ENCODE measurements around the gene LCORL.
"Not testable (repeated sequence)": the region's sequence is repeated elsewhere in the genome, so short reads cannot be mapped to it uniquely, and the experiment has no call there.

Gene LCORL

DNA sequence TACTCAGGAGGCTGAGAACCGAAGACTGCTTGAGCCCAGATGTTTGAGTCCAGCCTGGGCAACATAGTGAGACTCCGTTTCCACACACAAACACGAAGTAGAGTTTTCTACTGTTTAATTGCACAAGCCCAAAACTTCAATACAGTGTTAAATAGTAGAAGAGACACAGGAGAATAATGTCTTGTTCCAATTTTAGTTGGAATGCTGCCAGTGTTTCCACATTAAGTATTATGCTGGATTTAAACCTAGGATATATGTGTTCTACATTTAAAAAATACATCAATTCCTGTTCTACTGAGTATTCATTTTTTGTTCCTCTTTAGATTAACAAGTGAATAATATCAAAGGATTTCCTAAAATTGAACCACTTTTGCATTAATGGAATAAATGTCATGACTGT is 91.3 kb downstream of the LCORL start:
- DNase-seq (ENCODE audit: low spot score): no peak

DNA sequence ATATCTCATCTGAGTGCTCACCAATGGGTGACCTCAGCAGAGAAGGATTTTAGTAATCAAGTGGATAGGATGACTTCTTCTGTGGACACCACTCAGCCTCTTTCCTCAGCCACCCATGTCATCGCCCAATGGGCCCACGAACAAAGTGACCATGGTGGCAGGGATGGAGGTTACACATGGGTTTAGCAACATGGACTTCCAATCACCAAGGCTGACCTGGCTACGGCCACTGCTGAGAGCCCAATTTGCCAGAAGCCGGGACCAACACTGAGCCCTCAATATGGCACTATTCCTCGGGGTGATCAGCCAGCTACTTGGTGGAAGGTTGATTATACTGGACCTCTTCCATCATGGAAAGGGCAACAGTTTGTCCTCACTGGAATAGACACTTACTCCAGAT is 97.4 kb downstream of the LCORL start:
- DNase-seq (ENCODE audit: low spot score): no peak

DNA sequence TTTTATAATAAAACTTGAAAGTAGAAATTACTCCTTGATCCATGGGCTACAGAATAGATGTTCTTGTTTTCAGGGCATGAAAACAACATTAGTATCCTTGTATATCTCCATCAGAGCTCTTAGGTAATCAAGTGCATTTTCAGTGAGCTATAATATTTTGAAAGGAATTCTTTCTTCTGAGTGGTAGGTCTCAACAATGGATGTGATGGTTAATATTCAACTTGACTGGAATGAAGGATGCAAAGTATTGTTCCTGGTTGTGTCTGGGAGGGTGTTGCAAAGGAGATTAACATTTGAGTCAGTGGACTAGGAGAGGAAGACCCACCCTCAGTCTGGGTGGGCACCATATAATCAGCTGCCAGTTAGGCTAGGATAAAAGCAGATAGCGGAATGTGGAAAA is 100.1 kb downstream of the LCORL start:
- no peak for DNase-seq (ENCODE audit: low spot score)

DNA sequence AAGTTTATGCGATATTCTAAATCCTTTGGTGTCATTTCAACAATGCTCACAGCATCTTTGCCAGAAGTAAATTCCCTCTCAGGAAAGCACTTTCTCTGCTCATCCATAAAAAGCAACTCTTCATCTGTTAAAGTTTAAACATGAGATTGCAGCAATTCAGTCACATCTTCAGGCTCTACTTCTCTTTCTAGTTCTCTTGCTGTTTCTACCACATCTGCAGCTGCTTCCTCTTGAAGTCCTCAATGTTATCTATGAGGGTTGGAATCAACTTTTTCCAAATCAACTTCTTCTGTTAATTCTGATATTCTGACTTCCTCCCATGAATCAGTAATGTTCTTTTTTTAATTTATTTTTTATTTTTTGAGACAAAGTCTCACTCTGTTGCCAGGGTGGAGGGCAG is 100.9 kb downstream of the LCORL start:
- no peak for DNase-seq (ENCODE audit: low spot score)

DNA sequence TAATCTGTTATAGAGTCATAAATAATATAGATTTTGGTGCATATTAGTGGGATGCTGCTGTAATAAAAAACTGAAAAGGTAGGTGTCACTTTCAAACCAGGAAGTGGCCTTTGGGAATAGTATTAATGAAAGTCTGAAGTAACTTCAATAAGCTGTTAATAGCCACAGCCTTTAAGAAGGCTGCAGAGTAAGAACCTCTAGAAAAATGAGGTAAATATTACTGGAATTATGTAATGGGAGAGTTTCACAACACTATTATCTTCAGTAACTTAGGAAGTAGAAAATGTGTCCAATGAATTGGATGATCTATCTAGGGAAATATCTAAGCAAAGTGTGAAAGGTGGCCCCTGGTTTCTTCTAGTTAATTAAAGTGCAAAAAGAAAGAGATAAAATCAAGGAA is 106.1 kb downstream of the LCORL start:
- no peak for DNase-seq (ENCODE audit: low spot score)

DNA sequence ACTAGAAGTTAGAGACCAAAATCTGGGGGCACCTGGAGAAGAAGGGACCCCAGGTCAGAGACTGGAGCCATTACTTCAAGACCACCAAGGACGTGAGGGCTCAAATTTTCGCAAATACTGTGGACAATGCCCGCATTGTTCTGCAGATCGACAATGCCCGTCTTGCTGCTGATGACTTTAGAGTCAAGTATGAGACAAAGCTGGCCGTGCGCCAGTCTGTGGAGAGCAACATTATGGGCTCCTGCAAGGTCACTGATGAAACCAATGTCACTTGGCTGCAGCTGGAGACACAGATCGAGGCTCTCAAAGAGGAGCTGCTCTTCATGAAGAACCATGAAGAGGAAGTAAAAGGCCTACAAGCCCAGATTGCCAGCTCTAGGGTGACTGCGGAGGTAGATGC is 109.5 kb downstream of the LCORL start:
- no peak for DNase-seq (ENCODE audit: low spot score)

DNA sequence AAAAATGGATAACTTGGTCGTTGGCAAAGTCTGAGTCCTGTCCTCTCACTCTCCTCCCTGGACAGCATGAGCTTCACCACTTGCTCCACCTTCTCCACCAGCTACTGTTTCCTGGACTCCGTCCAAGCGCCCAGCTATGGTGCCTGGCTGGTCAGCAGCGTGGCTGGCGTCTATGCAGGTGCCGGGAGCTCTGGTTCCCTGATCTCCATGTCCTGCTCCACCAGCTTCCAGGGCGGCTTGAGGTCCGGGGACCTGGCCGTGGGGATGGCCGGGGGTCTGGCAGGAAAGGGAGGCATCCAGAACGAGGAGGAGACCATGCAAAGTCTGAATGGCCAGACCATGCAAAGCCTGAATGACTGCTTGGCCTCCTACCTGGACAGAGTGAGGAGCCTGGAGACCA is 109.9 kb downstream of the LCORL start:
- DNase-seq (ENCODE audit: low spot score): no peak

DNA sequence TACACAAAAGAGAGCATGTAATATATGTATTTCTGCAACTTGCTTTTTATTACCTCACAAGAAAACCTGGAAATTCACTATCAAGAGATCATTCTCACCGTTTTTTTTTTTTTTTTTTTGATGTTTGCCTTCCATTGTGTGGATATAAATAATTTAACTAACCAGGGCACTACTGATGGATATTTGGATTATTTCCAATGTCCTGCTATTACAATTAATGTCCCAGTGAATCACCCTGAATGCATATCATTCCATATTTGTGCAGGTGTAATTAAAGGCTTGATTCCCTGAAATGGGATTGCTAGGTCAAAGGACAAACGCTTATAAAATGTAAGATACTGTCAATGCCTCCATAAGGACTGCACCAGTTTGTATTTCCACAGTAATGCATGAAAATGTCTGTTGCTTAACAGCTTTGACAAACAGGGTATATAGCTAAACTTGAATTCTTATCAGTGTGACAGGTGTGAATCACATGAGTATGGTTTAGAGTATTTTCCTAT is 123.0 kb downstream of the LCORL start:
- DNase-seq (ENCODE audit: low spot score): no peak

DNA sequence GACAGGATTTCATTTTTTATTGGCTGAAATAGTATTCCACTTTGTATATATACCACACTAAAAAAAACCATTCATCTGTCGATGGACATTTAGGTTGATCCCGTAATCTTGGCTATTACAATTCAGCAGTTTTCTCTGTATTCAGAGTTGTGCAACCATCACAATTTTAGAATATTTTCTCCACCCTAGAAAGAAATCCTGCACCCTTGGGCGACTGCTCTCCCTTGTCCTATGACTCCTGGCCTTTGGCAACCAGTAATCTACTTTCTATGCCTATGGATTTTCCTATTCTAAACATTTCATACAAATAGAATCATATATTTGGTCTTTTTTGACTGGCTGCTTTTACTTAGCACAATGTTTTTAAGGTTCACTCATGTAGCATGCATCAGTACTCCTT is 126.1 kb downstream of the LCORL start:
- DNase-seq (ENCODE audit: low spot score): no peak

DNA sequence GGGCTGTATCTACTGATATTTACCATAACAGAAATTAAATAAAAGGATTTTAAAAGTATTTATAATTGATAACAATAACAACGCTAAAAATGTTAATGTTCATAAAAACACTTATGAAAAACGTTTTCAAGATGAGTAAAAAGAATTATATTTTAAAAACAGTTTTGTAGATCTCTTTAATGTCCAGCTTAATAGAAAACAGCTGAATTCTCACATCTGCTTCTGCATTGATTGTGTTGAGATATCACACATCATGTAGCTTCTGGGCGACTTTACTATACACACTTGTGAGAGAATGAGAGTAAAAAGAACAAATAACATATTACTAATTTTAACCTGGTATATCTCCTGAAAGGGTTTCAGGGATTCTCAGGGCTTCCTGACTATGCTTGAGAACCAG is 127.1 kb downstream of the LCORL start:
- no peak for DNase-seq (ENCODE audit: low spot score)

DNA sequence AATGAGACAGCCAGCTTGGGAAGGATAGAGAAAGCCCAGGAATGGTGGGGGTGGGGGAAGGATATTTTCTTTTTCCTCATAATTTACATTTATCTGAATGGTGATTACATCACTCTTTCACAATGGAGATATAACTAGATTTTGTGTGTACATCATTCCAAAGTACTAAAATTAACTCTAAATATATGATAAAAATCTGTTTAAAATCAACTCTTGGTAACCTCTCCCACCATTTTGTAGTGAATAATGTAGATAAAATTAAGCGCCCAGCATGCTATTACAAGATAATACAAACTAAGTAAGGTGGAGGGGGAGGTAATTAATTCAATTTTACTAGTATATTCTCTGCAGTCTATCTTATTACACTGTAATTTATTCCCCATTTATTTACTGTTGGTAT is 131.9 kb downstream of the LCORL start:
- no peak for DNase-seq (ENCODE audit: low spot score)

DNA sequence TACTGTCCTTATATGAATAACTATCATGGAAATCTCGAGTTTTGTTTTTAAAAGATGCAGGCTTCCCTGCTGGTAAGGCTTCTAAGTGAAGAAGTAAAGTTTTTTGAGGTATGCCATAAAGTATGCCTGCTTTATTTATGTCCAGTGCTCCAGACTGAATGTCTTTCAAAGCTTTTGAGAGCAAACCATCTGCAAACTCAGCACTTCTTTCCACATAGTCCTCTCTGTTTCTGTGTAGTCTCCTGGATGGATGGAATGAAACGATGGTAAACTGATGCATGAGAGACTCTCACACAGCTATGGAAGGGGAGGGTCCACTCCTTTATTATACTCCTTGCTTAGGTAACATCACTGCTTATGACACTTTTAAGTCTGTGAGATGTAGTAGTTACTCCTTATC is 137.0 kb downstream of the LCORL start:
- DNase-seq (ENCODE audit: low spot score): no peak

DNA sequence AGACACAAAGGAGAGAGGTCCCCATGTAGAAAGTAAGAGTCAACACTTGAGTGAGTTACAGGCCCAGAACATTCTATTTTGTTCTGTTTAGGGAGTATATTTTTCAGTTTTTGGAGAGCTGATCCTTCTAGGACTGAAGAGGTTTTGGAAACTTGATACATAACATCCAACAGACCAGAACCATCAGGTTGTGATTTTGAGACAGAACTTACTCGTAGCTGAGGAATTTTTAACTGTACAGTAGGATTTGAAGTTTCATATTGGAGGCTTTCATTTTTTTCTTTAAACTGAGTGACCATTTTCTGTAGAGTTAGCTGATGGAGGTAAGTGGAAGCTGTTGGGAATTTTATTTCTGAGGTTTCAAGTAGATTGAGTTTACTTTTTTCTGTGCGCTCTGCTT is 137.5 kb downstream of the LCORL start:
- no peak for DNase-seq (ENCODE audit: low spot score)

DNA sequence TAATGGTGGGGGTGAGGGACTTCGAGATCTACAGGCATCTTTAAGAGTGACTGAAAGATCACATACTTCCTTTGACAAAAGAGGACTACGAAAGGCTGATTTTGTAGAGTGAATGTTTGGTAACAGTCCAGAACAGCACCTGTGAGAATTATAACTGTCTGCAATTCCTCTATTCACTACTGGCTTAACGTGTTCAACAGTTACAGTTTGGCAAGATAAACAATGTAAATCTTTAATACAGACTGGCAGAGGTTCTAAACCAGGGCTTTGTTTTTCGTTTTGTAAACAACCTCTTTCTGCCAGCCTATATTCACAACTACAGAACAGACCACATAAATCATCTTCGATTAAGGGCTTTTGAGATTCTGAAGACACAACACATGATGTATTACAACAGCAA is 143.9 kb downstream of the LCORL start:
- no peak for DNase-seq (ENCODE audit: low spot score)

DNA sequence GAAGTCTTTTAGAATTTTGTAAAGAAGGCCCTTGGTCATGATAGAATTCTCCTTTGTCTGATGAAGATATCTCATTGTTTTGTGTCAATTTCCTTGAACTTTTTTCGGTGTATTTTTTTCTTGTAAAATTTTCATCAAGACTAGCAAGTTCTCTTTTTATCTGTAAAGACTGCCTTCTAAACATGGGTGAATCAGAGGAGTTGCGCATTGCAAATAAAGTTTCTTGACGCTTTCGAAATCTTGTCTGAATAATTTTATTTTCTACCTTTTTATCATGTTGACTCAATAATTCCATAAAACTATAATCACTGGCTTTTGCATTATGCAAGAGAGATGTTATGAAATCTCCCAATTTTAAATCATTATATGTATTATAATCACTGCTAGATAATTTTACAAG is 144.6 kb downstream of the LCORL start:
- no peak for DNase-seq (ENCODE audit: low spot score)

DNA sequence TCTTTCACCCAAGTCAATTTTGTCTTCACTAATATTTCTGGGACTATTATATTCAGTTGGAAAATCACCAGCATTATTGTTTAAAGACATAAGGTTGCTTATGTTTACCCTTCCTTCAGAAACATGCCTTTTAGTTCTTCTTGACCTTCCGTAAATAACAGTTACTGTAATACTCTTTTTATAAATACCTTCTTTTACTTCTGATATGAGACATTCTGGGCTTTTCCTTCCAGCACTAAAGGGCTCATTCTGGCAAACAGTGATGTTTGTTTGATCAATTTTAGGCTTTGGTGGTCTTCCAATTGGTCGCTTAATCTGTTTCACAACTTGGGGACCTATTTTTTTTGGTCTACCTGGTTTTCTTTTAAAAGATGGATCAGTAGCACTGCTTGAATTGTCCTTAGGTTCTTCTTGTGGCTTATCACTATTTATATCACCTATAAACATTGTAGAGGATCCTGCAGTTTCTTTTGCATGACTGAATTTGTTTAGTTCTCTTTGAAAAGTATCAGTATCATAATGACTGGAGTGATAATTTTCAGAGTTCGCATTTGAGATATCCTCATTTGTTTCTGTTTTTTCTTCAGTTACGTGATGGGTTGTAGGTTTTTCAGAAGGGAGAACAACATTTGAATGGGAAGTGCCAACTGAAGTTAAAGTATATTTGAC is 146.0 kb downstream of the LCORL start:
- DNase-seq (ENCODE audit: low spot score): no peak

DNA sequence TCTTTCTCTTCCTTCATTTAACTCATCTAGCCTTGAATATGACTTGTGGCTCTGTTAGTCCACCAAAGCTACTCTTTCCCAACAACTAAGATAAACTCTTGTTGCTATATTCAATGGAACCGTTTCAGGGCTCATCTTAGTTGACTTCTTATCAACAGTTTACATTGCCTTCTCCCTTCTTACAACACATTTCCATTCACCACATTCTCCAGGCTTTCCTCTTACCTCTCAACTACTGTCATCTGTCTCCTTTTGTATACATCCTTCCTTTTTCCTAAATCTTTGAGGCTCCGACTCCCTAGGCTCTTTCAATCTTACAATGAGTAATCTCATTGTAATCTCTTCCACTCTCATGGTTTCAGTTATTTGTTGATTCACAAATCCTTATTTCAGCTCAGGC is 152.2 kb downstream of the LCORL start:
- no peak for DNase-seq (ENCODE audit: low spot score)

DNA sequence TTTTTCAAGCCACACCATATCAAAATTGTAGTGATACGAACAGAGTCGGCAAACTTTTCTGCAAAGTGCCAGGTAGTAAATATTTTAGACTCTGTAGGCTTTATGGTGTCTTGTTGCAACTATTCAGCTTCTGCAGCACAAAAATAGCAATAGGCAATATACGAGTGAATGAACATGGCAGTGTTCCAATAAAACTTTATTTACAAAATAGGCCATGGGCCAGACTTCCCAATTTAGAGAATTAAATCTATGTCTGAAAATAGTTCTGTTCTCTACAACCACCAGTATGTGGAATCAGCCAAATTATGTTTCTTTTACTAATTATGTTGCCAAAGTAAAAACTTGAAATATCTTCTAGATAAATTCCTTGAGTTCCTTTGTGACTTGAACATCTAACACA is 154.3 kb downstream of the LCORL start:
- DNase-seq (ENCODE audit: low spot score): no peak

DNA sequence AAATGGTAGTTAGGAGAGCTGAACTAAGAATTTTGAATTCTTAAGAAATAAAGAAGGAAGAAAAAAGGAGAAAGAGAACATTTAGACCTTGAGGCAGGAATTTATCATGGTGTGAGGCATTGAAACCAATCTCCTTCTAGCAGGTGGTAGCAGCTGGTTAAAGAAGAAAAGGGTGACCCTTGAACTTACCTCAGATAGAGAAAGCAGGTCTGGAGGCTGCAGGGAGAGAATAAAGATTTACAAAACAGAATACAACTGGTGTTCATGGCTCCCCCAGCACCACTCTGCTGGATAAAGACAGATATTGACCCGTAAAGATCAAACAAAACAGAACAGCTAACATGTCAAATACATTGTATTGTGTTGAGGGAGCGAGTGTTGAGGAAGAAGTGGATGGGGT is 154.7 kb downstream of the LCORL start:
- DNase-seq (ENCODE audit: low spot score): no peak

DNA sequence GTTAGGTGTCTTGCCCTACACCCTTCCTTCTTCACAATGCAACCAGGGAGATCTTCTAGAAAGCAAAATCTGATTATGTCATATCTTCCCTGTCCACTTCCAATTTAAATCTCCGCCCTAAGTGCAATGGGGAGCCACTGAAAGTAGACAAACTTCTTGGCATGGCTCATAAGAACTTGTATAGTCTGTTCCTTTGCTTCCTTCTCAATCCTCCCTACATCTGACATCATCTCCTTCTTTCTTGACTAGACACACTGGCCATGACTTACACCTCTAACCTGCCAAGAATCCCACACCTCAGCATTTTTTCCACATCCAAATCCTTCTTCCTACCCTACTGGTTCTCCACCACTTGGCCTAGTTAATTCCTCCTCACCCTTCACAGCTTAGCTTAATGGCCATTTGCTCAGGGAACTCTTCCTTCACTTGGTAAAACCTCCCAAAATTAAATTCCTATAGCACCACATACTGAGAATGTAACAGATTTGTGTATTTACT is 155.6 kb downstream of the LCORL start:
- DNase-seq (ENCODE audit: low spot score): no peak

DNA sequence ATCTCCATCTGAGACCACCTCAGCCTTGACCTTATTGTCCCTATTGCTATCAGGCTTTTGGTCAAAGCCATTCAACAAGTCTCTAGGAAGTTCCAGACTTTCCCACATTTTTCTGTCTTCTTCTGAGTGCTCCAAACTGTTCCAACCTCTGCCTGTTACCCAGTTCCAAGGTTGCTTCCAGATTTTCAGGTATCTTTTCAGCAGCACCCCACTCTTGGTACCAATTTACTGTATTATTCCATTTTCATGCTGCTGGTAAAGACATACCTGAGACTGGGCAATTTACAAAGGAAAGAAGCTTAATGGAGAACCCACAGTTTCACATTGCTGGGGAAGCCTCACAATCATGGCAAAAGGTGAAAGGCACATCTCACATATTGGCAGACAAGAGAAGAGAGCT is 159.6 kb downstream of the LCORL start:
- not testable (repeated sequence) for DNase-seq (ENCODE audit: low spot score)

DNA sequence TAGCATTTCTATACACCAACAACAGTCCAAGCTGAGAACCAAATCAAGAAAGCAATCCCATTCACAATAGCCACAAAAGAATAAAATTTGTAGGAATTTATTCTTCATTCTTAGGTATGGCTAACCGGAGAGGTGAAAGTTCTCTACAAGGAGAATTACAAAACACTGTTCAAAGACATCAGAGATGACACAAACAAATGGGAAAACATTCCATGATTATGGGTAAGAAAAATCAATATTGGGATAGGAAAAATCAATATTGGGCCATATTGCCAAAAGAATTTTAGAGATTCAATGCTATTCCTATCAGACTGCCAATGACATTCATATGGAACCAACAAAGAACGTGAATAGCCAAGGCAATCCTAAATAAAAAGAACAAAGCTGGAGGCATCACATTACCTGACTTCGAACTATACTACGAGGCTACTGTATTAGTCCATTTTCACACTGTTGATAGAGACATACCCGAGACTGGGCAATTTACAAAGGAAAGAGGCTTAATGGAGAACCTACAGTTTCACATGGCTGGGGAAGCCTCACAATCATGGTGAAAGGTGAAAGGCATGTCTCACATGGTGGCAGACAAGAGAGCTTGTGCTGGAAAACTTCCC is 161.7 kb downstream of the LCORL start:
- no peak for DNase-seq (ENCODE audit: low spot score)

DNA sequence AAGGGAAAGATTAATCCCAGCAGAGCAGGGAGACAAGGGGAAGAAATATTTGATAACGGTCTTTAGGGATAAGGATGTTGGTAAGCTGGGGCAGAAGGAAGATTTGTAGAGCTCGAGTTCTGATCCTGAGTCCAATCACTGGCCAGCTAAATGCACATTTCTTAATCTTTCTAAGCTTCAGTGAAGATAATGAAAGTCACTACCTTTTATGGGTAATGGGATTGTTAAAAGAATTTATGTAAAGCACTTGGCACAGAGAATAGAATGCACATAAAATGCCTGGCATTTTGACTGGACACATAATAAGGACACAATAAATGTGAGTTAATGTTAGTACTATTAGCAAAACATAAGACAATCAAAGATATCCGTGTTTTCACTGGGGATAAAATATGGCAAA is 167.5 kb downstream of the LCORL start:
- no peak for DNase-seq (ENCODE audit: low spot score)

DNA sequence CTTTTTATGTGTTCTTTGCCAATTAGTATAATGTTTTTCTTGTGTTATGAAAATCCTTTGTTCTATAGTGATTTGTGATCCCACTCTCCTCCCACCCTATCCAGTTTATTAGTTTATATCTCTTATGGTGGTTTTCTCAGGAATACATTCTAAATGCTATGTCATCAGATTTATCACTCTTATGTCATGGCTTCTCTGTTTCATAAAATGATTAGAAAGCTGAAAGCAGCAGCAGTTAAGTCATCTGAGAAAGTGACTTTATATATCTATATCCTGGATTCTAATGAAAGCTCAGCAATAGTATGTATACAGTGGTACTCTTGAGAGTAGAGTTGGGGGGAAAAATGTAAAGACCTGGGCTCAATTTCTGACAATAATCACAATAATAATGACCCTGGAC is 169.6 kb downstream of the LCORL start:
- DNase-seq (ENCODE audit: low spot score): no peak

Measured in LoVo (cell line).